ENCODE data around the gene MED9.
"Not testable (repeated sequence)": the region's sequence is repeated elsewhere in the genome, so short reads cannot be mapped to it uniquely, and the experiment has no call there.

MED9 gene

GRCh38 chr17:17476865-17477467 is at the start of gene MED9:
Gene MED9, plus strand, starts transcription at chr17:17477000. Its CDS starts 42 bp downstream, at chr17:17477042.
- peak; percentile 71 for DNase-seq

- no peak for DNase-seq
These were observed 47.6 kb upstream of the MED9 start for GRCh38 chr17:17429222-17429621.

GRCh38 chr17:17430924-17431323 is 45.9 kb upstream of the MED9 start:
- not testable (repeated sequence) for DNase-seq

- no peak for DNase-seq
These were observed 45.2 kb upstream of the MED9 start for GRCh38 chr17:17431605-17432004.

GRCh38 chr17:17433000-17433703 is 43.6 kb upstream of the MED9 start:
- no peak for DNase-seq

GRCh38 chr17:17434477-17434876 is 42.3 kb upstream of the MED9 start:
- DNase-seq = no peak

- DNase-seq = no peak
These were observed 41.5 kb upstream of the MED9 start for GRCh38 chr17:17435323-17435722.

GRCh38 chr17:17437461-17437860 is 39.3 kb upstream of the MED9 start:
- no peak for DNase-seq

GRCh38 chr17:17437893-17438292 is 38.9 kb upstream of the MED9 start:
- no peak for DNase-seq

- peak; percentile 72 for DNase-seq
These were observed 36.6 kb upstream of the MED9 start for GRCh38 chr17:17440010-17440843.

GRCh38 chr17:17440938-17441675 is 35.7 kb upstream of the MED9 start:
- no peak for DNase-seq

GRCh38 chr17:17443173-17443572 is 33.6 kb upstream of the MED9 start:
- DNase-seq = no peak

GRCh38 chr17:17445296-17445924 is 31.4 kb upstream of the MED9 start:
- no peak for DNase-seq

- peak; percentile 1 for DNase-seq
These were observed 30.7 kb upstream of the MED9 start for GRCh38 chr17:17445925-17446665.

GRCh38 chr17:17446666-17447155 is 30.1 kb upstream of the MED9 start:
- no peak for DNase-seq

- DNase-seq = no peak
These were observed 29.5 kb upstream of the MED9 start for GRCh38 chr17:17447264-17447663.

- DNase-seq = no peak
These were observed 28.7 kb upstream of the MED9 start for GRCh38 chr17:17448076-17448475.

GRCh38 chr17:17448723-17449122 is 28.1 kb upstream of the MED9 start:
- DNase-seq = no peak

GRCh38 chr17:17453088-17453487 is 23.7 kb upstream of the MED9 start:
- no peak for DNase-seq

GRCh38 chr17:17454276-17454675 is 22.5 kb upstream of the MED9 start:
- no peak for DNase-seq

GRCh38 chr17:17454700-17455099 is 22.1 kb upstream of the MED9 start:
- not testable (repeated sequence) for DNase-seq

GRCh38 chr17:17455173-17455572 is 21.6 kb upstream of the MED9 start:
- DNase-seq = no peak
